GM13977 (cell line): ENCODE results near the gene TOR1AIP2.

Experiments
- DNase-seq: peaks from one replicate; pipeline ENCODE4 v3.0.0; 2012; ENCODE audit warnings: low spot score
- CTCF ChIP-seq: IDR thresholded peaks from 2 replicates; pipeline ENCODE4 v1.5.1; 2012; ENCODE audit warnings: mild to moderate bottlenecking, control low read depth; ENCODE audit not compliant: insufficient read depth; ENCODE audit errors: extremely low read depth, missing control alignments
- in situ Hi-C: fragments of 300-500 bp; cut with MboI; formaldehyde crosslinking; loops from one replicate; pipeline ENCODE4 v1.12.0; 2022; ENCODE audit warnings: low sequenced_read_pairs, low pct_unique_long_range_greater_than_20kb, mixed read lengths, inconsistent platforms; ENCODE audit not compliant: unreplicated experiment

TOR1AIP2 gene

GRCh38 chr1:179921981-179922872 is 44.6 kb upstream of the TOR1AIP2 start:
- in situ Hi-C loops = no loop called here
- TF ChIP-seq CTCF = no peak
- DNase-seq = no peak

GRCh38 chr1:179921472-179921871 is 43.9 kb upstream of the TOR1AIP2 start:
- DNase-seq = no peak
- no peak for TF ChIP-seq CTCF
- in situ Hi-C loops = no loop called here

GRCh38 chr1:179917601-179918429 is 40.2 kb upstream of the TOR1AIP2 start:
- in situ Hi-C loops = no loop called here
- DNase-seq = no peak
- TF ChIP-seq CTCF = no peak

- in situ Hi-C loops = no loop called here
- DNase-seq = no peak
- no peak for TF ChIP-seq CTCF
Measured at GRCh38 chr1:179911812-179912211, 34.2 kb upstream of the TOR1AIP2 start.

- in situ Hi-C loops = no loop called here
- no peak for DNase-seq
- no peak for TF ChIP-seq CTCF
Measured at GRCh38 chr1:179910934-179911333, 33.3 kb upstream of the TOR1AIP2 start.

GRCh38 chr1:179889589-179889988 is 12.0 kb upstream of the TOR1AIP2 start:
- no peak for TF ChIP-seq CTCF
- in situ Hi-C loops = no loop called here
- DNase-seq = no peak
